Neural progenitor cell (in vitro differentiated cells): ENCODE results near the gene CCL27.

ENCODE experiments used
- CTCF ChIP-seq: fragments of 200-600 bp; sonication (generic); IDR thresholded peaks from 2 replicates; pipeline ENCODE4 v1.5.1; 2017; ENCODE audit warnings: antibody characterized with exemption, mild to moderate bottlenecking
- EZH2 ChIP-seq: fragments of 200-600 bp; sonication (generic); IDR thresholded peaks from 2 replicates; pipeline ENCODE4 v1.6.1; 2017; ENCODE audit warnings: antibody characterized with exemption, mild to moderate bottlenecking, moderate library complexity
- EZH2phosphoT487 ChIP-seq: fragments of 200-600 bp; sonication (generic); IDR thresholded peaks from 2 replicates; pipeline ENCODE4 v1.6.1; 2017; ENCODE audit warnings: antibody characterized with exemption

- TF ChIP-seq CTCF (no peak), EZH2phosphoT487 (no peak), EZH2 (no peak)
These were observed 24.3 kb upstream of the CCL27 start for GRCh38 chr9:34686732-34687131.
